Adrenal gland (tissue), 12 donors: ENCODE results near the gene SPNS3. TPM values are rescaled to one million over a fixed set of nuclear protein-coding genes. Genes with fewer than 3 reads are reported as not detected.

Experiments
- DNase-seq, 7 donors: peaks; one replicate each; pipeline ENCODE4 v3.0.0-alpha.2; 2019 to 2020
- H3K27ac ChIP-seq, 5 donors: fragments of 200-600 bp; sonication (generic) in 4 of 5; 1 replicate in 3 of 5; 2 replicates in 2 of 5; pipeline versions ENCODE4 v1.5.1 to v1.8.0; 2016 to 2020; ENCODE audit warnings: mild to moderate bottlenecking in 1 of 5
- H3K27me3 ChIP-seq: fragments of 200-600 bp; 2 replicates; pipeline ENCODE4 v1.8.0; 2021
- H3K36me3 ChIP-seq, 2 donors: fragments of 200-600 bp; replicated peaks in 1 of 2; 1 replicate in 1 of 2; 2 replicates in 1 of 2; pipeline versions ENCODE4 v1.5.1 to v1.8.0; 2018 to 2022
- H3K4me1 ChIP-seq, 2 donors: fragments of 200-600 bp; replicated peaks in 1 of 2; 1 replicate in 1 of 2; 2 replicates in 1 of 2; pipeline versions ENCODE4 v1.5.1 to v1.8.0; 2018 to 2021
- H3K4me3 ChIP-seq, 4 donors: fragments of 200-600 bp; sonication (generic) in 3 of 4; one replicate each; pipeline ENCODE4 v1.5.1; 2016 to 2018
- H3K9me3 ChIP-seq, 3 donors: fragments of 200-600 bp; sonication (generic) in 1 of 3; replicated peaks in 1 of 3; 1 replicate in 2 of 3; 2 replicates in 1 of 3; pipeline versions ENCODE4 v1.5.1 to v1.8.0; 2016 to 2021
- CTCF ChIP-seq, 6 experiments: fragments of 450-650 bp in 4 of 6; fragments of 200-600 bp in 2 of 6; sonication (generic) in 1 of 6; IDR thresholded peaks; 1 replicate in 5 of 6; 2 replicates in 1 of 6; pipeline versions ENCODE4 v1.5.1 to v1.8.0; 2016 to 2021; ENCODE audit warnings: antibody characterized with exemption in 6 of 6, mild to moderate bottlenecking in 2 of 6, moderate library complexity in 1 of 6
- POLR2A ChIP-seq, 2 donors: fragments of 450-650 bp; IDR thresholded peaks; one replicate each; pipeline ENCODE4 v1.6.1; 2017; ENCODE audit warnings: antibody characterized with exemption in 2 of 2, mild to moderate bottlenecking in 2 of 2, moderate library complexity in 1 of 2
- WGBS, 4 donors: extraction: QIAGEN DNeasy Blood & Tissue Kit in 2 of 4; methylation state at CpG; one replicate each; pipeline versions ENCODE4 v1.1.5 to v1.1.7; 2013 to 2017; 5-methylcytosine and 5-hydroxymethylcytosine counted together
- intact Hi-C, 2 donors: fragments of 100-400 bp; cut with DNase I; formaldehyde crosslinking; loops; one replicate each; pipeline versions ENCODE4 v1.14.1 to v1.15.0; 2022 to 2023
- polyA plus RNA-seq, 3 donors: library from polyadenylated mRNA; stranded (reverse); fragments of 200-250 nt in 2 of 3; fragments of 350-450 nt in 1 of 3; fragmentation: Illumina TruSeq in 1 of 3; extraction: RNeasy Lipid Tissue Mini Kit (QIAGEN cat#74804) in 1 of 3; gene quantifications; one replicate each; pipeline ENCODE4 v1.2.3, GENCODE V29; 2013 to 2014
- total RNA-seq, 9 donors: library from RNA; depleted of rRNA in 4 of 9; stranded (reverse); fragments of >200 nt in 4 of 9; fragments of 120-200 nt in 1 of 9; fragmentation: NEBNext Ultra II Directional in 1 of 9; extraction: Animal tissue kit (Norgen Biotek cat#: 25700) in 1 of 9; gene quantifications; one replicate each; pipeline versions ENCODE4 v1.1.0 to v1.2.4, GENCODE V29; 2013 to 2023
- donor health status: healthy with polysubstance abuse.
- donor health status: Bipolar disorder and iron deficiency.
- donor health status: DM: yes; HTN: yes; CAD: no.
- donor health status: DM: no; HTN: no; CAD: no.
- donor health status: DM: no; HTN: no; CAD: no.
- donor health status: DM: yes; HTN: yes; CAD: no.

The SPNS3 gene
- total and polyA plus RNA-seq, 12 donors: 0.33 to 10.5 (median 4.3) TPM

GRCh38 chr17:4467287-4467686 is 33.5 kb downstream of the SPNS3 start:
- Histone ChIP-seq H3K4me1 (no peaks in the 10 kb centered on the region), H3K9me3 (no peaks in the 10 kb centered on the region), H3K4me3 (no peak overlapping the region), H3K27ac (no peak overlapping the region), H3K36me3 (no peaks in the 10 kb centered on the region), H3K27me3 (no peaks in the 10 kb centered on the region)
- DNase-seq: no peak
- TF ChIP-seq CTCF (IDR thresholded peaks at IDR 0.05) (no peak), POLR2A (IDR thresholded peaks at IDR 0.05) (no peak)
- intact Hi-C loops: no loop called here
- 70 to 81% (median 76%) methylated on average over 7 of the region's 7 CpGs for WGBS, 4 donors

GRCh38 chr17:4469552-4469951 is 35.8 kb downstream of the SPNS3 start:
- Histone ChIP-seq H3K4me3 (no peak overlapping the region), H3K27me3 (no peaks in the 10 kb centered on the region), H3K36me3 (no peaks in the 10 kb centered on the region), H3K4me1 (no peaks in the 10 kb centered on the region), H3K27ac (no peak overlapping the region), H3K9me3 (no peaks in the 10 kb centered on the region)
- intact Hi-C loops: no loop called here
- 61 to 74% (median 64%) methylated on average over 12 of the region's 12 CpGs for WGBS, 4 donors
- peak in 3 of 7 donors; percentile 38 to 57 (median 47) for DNase-seq
- TF ChIP-seq POLR2A (IDR thresholded peaks at IDR 0.05) (no peak), CTCF (IDR thresholded peaks at IDR 0.05) (no peak)

GRCh38 chr17:4472286-4472685 is 38.5 kb downstream of the SPNS3 start:
- intact Hi-C loops: no loop called here
- H3K27ac ChIP-seq: no peak overlapping the region
- H3K9me3 ChIP-seq: no peaks in the 10 kb centered on the region

GRCh38 chr17:4474093-4474492 is 40.4 kb downstream of the SPNS3 start:
- Histone ChIP-seq H3K9me3 (no peaks in the 10 kb centered on the region), H3K27me3 (no peaks in the 10 kb centered on the region), H3K27ac (no peak overlapping the region), H3K4me1 (no peaks in the 10 kb centered on the region), H3K36me3 (no peaks in the 10 kb centered on the region), H3K4me3 (no peak overlapping the region)
- TF ChIP-seq POLR2A (IDR thresholded peaks at IDR 0.05) (no peak), CTCF (IDR thresholded peaks at IDR 0.05) (no peak)
- no peak for DNase-seq
- intact Hi-C loops: no loop called here
- WGBS, 4 donors: 59 to 90% (median 86%) methylated on average over 4 to 13 of the region's 13 CpGs

More at GRCh38 chr17:4472286-4472685, 38.5 kb downstream of the SPNS3 start:
- no peaks in the 10 kb centered on the region for H3K36me3 ChIP-seq
- H3K4me3 ChIP-seq: no peak overlapping the region
- WGBS, 4 donors: 88 to 93% (median 91%) methylated on average over 3 of the region's 3 CpGs
- H3K4me1 ChIP-seq: no peaks in the 10 kb centered on the region
- DNase-seq: no peak
- TF ChIP-seq CTCF (IDR thresholded peaks at IDR 0.05): no peak
- no peak for TF ChIP-seq POLR2A (IDR thresholded peaks at IDR 0.05)
- no peaks in the 10 kb centered on the region for H3K27me3 ChIP-seq
